GM21737 (cell line): Measurements from ENCODE around the gene IPCEF1.
A peak's percentile ranks its signal among the peaks of the same experiment; 100 is the strongest.
"Not testable (repeated sequence)": the region's sequence is repeated elsewhere in the genome, so short reads cannot be mapped to it uniquely, and the experiment has no call there.

Experiments used
- ATAC-seq: cut with Tn5 transposase; IDR thresholded peaks from one replicate; pipeline ENCODE4 v1.9.1; 2021; ENCODE audit warnings: mild to moderate bottlenecking, moderate library complexity; ENCODE audit not compliant: unreplicated experiment

IPCEF1 gene

GRCh38 chr6:154337406-154338005 is 19.1 kb downstream of the IPCEF1 start:
- ATAC-seq, result no peak

GRCh38 chr6:154334147-154334546 is 22.5 kb downstream of the IPCEF1 start:
- not testable (repeated sequence) for ATAC-seq

- ATAC-seq, result no peak
These were observed 24.9 kb downstream of the IPCEF1 start for GRCh38 chr6:154331750-154332149.

- ATAC-seq, result no peak
These were observed 27.0 kb downstream of the IPCEF1 start for GRCh38 chr6:154329350-154330170.

- not testable (repeated sequence) for ATAC-seq
These were observed 29.3 kb downstream of the IPCEF1 start for GRCh38 chr6:154327313-154327712.

- no peak for ATAC-seq
These were observed 31.5 kb downstream of the IPCEF1 start for GRCh38 chr6:154325142-154325541.

- no peak for ATAC-seq
These were observed 36.4 kb downstream of the IPCEF1 start for GRCh38 chr6:154320181-154320580.

GRCh38 chr6:154319231-154319858 is 37.3 kb downstream of the IPCEF1 start:
- peak; percentile 53 for ATAC-seq

- ATAC-seq, result no peak
These were observed 37.9 kb downstream of the IPCEF1 start for GRCh38 chr6:154318721-154319120.

- ATAC-seq, result no peak
These were observed 40.5 kb downstream of the IPCEF1 start for GRCh38 chr6:154316131-154316530.

GRCh38 chr6:154314084-154314483 is 42.5 kb downstream of the IPCEF1 start:
- ATAC-seq, result no peak

- ATAC-seq, result no peak
These were observed 47.6 kb downstream of the IPCEF1 start for GRCh38 chr6:154308986-154309385.

GRCh38 chr6:154307696-154308425 is 48.7 kb downstream of the IPCEF1 start:
- ATAC-seq, result no peak

GRCh38 chr6:154307147-154307546 is 49.5 kb downstream of the IPCEF1 start:
- ATAC-seq, result not testable (repeated sequence)

GRCh38 chr6:154306696-154307095 is 49.9 kb downstream of the IPCEF1 start:
- ATAC-seq, result peak; percentile 53

GRCh38 chr6:154304191-154304590 is 52.4 kb downstream of the IPCEF1 start:
- no peak for ATAC-seq

GRCh38 chr6:154303642-154304041 is 53.0 kb downstream of the IPCEF1 start:
- not testable (repeated sequence) for ATAC-seq

- ATAC-seq, result peak; percentile 80
These were observed 54.5 kb downstream of the IPCEF1 start for GRCh38 chr6:154301839-154302752.

- ATAC-seq, result no peak
These were observed 55.4 kb downstream of the IPCEF1 start for GRCh38 chr6:154301086-154301625.

- peak; percentile 38 for ATAC-seq
These were observed 58.3 kb downstream of the IPCEF1 start for GRCh38 chr6:154298297-154298696.
